Caco-2 (cell line): ENCODE data around the gene TMEM8B. TPM values are rescaled to one million over a fixed set of nuclear protein-coding genes. Genes with fewer than 3 reads are reported as not detected.

ENCODE experiments used
- BruUV-seq: library from RNA; stranded (reverse); fragments of 400-500 nt; replicated peaks from 2 replicates; lab custom pipeline; 2021; lab: Mats Ljungman, UMichigan
- CTCF ChIA-PET: fragments of 300-600 bp; sonication (Branson Sonifier 250); formaldehyde crosslinking; loops from one replicate; lab custom pipeline; 2022; ENCODE audit warnings: antibody characterized with exemption; lab: Charles Lee
- POLR2A ChIA-PET: fragments of 300-600 bp; sonication (Branson Sonifier 250); formaldehyde crosslinking; loops from one replicate; lab custom pipeline; 2022; ENCODE audit warnings: antibody characterized with exemption; lab: Charles Lee
- DNase-seq, 2 experiments: peaks; one replicate each; pipeline versions ENCODE4 v3.0.0 to v3.0.0-alpha.2; 2020 to 2022
- H3K27me3 ChIP-seq: replicated peaks from 2 replicates; pipeline ENCODE4 v1.6.0; 2011; ENCODE audit warnings: low read length; ENCODE audit not compliant: control insufficient read depth, insufficient read depth
- H3K36me3 ChIP-seq: 2 replicates; pipeline ENCODE4 v1.5.1; 2011; ENCODE audit warnings: low read length; ENCODE audit not compliant: control insufficient read depth, insufficient read depth
- H3K4me1 ChIP-seq: fragments of 250-450 bp; sonication (Bioruptor Pico); 2 replicates; pipeline ENCODE4 v1.5.1; 2020; ENCODE audit warnings: mild to moderate bottlenecking
- H3K4me3 ChIP-seq: 2 replicates; pipeline ENCODE4 v1.5.1; 2011; ENCODE audit warnings: low read depth, mild to moderate bottlenecking, control low read depth, low read length
- H3K9me3 ChIP-seq: fragments of 250-450 bp; sonication (Bioruptor Pico); 2 replicates; pipeline ENCODE4 v1.5.1; 2020; ENCODE audit warnings: mild to moderate bottlenecking, moderate library complexity
- H3K27ac Mint-ChIP-seq: one replicate; pipeline ENCODE4 v1.8.0; 2022; ENCODE audit warnings: mixed read lengths; ENCODE audit not compliant: unreplicated experiment
- H3K27me3 Mint-ChIP-seq: one replicate; pipeline ENCODE4 v1.8.0; 2022; ENCODE audit warnings: mixed read lengths; ENCODE audit not compliant: insufficient read depth, unreplicated experiment
- H3K36me3 Mint-ChIP-seq: one replicate; pipeline ENCODE4 v1.8.0; 2022; ENCODE audit warnings: mild to moderate bottlenecking, mixed read lengths; ENCODE audit not compliant: insufficient read depth, unreplicated experiment
- H3K4me1 Mint-ChIP-seq: one replicate; pipeline ENCODE4 v1.8.0; 2022; ENCODE audit warnings: low read depth, mixed read lengths; ENCODE audit not compliant: unreplicated experiment
- H3K4me3 Mint-ChIP-seq: one replicate; pipeline ENCODE4 v1.8.0; 2022; ENCODE audit warnings: mild to moderate bottlenecking, moderate library complexity, mixed read lengths; ENCODE audit not compliant: unreplicated experiment
- H3K9me3 Mint-ChIP-seq: one replicate; pipeline ENCODE4 v1.8.0; 2022; ENCODE audit warnings: mixed read lengths; ENCODE audit not compliant: unreplicated experiment
- CTCF ChIP-seq, 2 experiments: fragments of 200-600 bp in 1 of 2; IDR thresholded peaks; 1 replicate in 1 of 2; 2 replicates in 1 of 2; pipeline versions ENCODE4 v1.5.1 to v1.8.0; 2011 to 2022; ENCODE audit warnings: antibody characterized with exemption in 1 of 2, control low read depth in 1 of 2, inconsistent platforms in 1 of 2, low read depth in 1 of 2, low read length in 1 of 2, mild to moderate bottlenecking in 1 of 2, moderate library complexity in 1 of 2; ENCODE audit not compliant: insufficient read depth in 1 of 2, severe bottlenecking in 1 of 2, unreplicated experiment in 1 of 2
- intact Hi-C: fragments of 100-400 bp; cut with micrococcal nuclease; formaldehyde crosslinking; loops from one replicate; pipeline ENCODE4 v1.10.0; 2022; ENCODE audit not compliant: unreplicated experiment
- total RNA-seq: library from RNA; stranded (reverse); gene quantifications from 2 replicates; pipeline ENCODE4 v1.2.3, GENCODE V29; 2022

Gene TMEM8B
- total RNA-seq, 1 experiment from 2014 or later, result 4.9 TPM

- no peak for DNase-seq
- intact Hi-C loops, result no loop called here
- Histone ChIP-seq H3K4me3 (no peak overlapping the region), H3K4me1 (peaks cover 14% of the 10 kb centered on the region), H3K27me3 (no peaks in the 10 kb centered on the region), H3K36me3 (peaks cover 3% of the 10 kb centered on the region; the same call in 1 of the 2 replicates), H3K9me3 (no peaks in the 10 kb centered on the region)
- peaks cover 4% of the 10 kb centered on the region for H3K36me3 Mint-ChIP-seq
- no peak overlapping the region for H3K4me3 Mint-ChIP-seq
- BruUV-seq, result no TSS peak
- TF ChIP-seq CTCF (IDR thresholded peaks at IDR 0.05; ENCODE audit: insufficient read depth in 1 of 2, low read depth in 1 of 2, low read length in 1 of 2, severe bottlenecking in 1 of 2, unreplicated experiment in 1 of 2), result no peak
- H3K27ac Mint-ChIP-seq, result no peak overlapping the region
- H3K4me1 Mint-ChIP-seq, result peaks cover 23% of the 10 kb centered on the region
- no peaks in the 10 kb centered on the region for H3K9me3 Mint-ChIP-seq
- H3K27me3 Mint-ChIP-seq, result no peaks in the 10 kb centered on the region
- ChIA-PET CTCF (interaction anchor here (2.1 kb wide), 1 partner anchor 23 kb away, joined by 8 read pairs; no protein-coding TSS in a partner anchor), POLR2A (no interaction called here)
Measured at GRCh38 chr9:35836595-35836994, 7.6 kb downstream of the TMEM8B start.

DNA sequence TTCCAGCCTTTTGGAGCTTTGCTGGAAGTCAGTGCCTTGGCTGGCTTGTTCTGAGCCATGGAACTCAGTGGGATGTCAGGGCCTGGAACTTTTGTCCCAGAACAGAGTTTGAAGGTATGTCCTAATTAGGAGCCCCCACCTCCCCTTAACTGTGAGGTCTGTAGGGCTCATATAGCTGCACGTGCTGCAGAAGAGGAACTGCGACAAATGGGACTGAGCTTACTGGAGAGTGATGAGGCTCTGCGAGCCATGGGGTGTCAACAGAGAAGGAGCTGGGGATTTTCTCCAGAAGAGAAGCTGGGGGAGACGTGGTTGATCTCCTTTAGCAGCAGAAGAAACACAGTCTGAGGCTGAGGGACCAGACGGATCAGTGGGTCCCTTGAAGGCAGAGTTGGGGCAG lies 10.9 kb downstream of the TMEM8B start:
- no peaks in the 10 kb centered on the region for H3K27me3 Mint-ChIP-seq
- Histone ChIP-seq H3K4me3 (no peak overlapping the region), H3K9me3 (no peaks in the 10 kb centered on the region), H3K4me1 (peaks cover 17% of the 10 kb centered on the region), H3K36me3 (peaks cover 2% of the 10 kb centered on the region; the same call in 1 of the 2 replicates), H3K27me3 (no peaks in the 10 kb centered on the region)
- CTCF ChIA-PET, result no interaction called here
- peaks cover 23% of the 10 kb centered on the region for H3K4me1 Mint-ChIP-seq
- intact Hi-C loops, result no loop called here
- DNase-seq, result no peak
- no peak overlapping the region for H3K4me3 Mint-ChIP-seq
- H3K27ac Mint-ChIP-seq, result no peak overlapping the region
- BruUV-seq, result no TSS peak
- TF ChIP-seq CTCF (IDR thresholded peaks at IDR 0.05; ENCODE audit: insufficient read depth in 1 of 2, low read depth in 1 of 2, low read length in 1 of 2, severe bottlenecking in 1 of 2, unreplicated experiment in 1 of 2), result no peak
- H3K36me3 Mint-ChIP-seq, result peaks cover 4% of the 10 kb centered on the region
- no peaks in the 10 kb centered on the region for H3K9me3 Mint-ChIP-seq
- POLR2A ChIA-PET, result no interaction called here

DNA sequence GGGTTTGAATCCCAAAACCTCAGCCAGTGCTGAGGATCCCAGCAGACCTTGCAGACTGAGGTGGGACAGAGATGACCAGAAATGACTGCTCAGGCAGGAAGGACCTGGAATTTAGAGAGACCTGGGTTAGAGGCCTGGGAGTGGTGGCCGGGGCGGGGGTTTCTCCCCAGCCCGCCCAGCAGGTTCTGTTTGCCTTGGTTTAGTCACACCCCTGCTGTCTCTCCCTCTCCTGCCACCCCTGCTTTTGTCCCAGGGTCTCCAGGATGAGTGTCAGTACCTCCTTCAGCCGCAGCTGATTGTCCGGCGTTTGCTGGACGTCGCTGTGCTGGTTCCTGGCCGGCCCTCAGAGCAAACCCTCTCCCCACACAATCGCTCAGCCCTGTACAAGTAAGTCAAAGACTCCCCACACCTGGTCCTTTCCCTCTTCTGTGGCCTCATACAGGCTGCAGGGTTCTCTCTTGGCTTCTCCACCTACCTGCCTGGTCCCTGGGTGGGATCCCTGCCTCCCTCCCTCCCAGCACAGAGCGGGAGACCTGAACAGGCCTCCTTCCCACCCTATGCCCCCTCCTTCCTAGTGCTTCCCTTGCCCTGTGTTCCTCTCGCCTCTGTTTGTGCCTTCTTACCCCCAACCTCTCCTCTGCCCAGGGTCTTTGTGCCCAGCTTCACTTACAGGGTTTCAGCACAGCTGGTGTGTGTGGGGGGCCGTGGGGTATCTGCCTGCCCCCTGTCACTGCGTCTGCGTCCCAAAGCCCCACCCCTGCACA lies 12.0 kb downstream of the TMEM8B start:
- intact Hi-C loops, result no loop called here
- H3K36me3 Mint-ChIP-seq, result no peaks in the 10 kb centered on the region
- H3K4me1 Mint-ChIP-seq, result peaks cover 16% of the 10 kb centered on the region
- no peak for TF ChIP-seq CTCF (IDR thresholded peaks at IDR 0.05; ENCODE audit: insufficient read depth in 1 of 2, low read depth in 1 of 2, low read length in 1 of 2, severe bottlenecking in 1 of 2, unreplicated experiment in 1 of 2)
- H3K4me3 ChIP-seq, result no peak overlapping the region
- H3K27ac Mint-ChIP-seq, result no peak overlapping the region
- no peak overlapping the region for H3K4me3 Mint-ChIP-seq
- ChIA-PET POLR2A (no interaction called here), CTCF (no interaction called here)
- no peaks in the 10 kb centered on the region for H3K9me3 Mint-ChIP-seq
- no peak for DNase-seq
- H3K27me3 Mint-ChIP-seq, result no peaks in the 10 kb centered on the region
- H3K27me3 ChIP-seq, result no peaks in the 10 kb centered on the region
- H3K36me3 ChIP-seq, result peaks cover under 1% of the 10 kb centered on the region; the same call in 1 of the 2 replicates
- no TSS peak for BruUV-seq
- H3K4me1 ChIP-seq, result peaks cover 5% of the 10 kb centered on the region
- H3K9me3 ChIP-seq, result no peaks in the 10 kb centered on the region
